ENCODE results near the gene NOL12.

GRCh38 chr22:37679670-37680069 is 6.5 kb upstream of the NOL12 start:
- TF ChIP-seq RAD21 (conservative IDR thresholded peaks at IDR 0.05) (no peak), POLR2AphosphoS5 (IDR thresholded peaks at IDR 0.05) (no peak), EZH2 (IDR thresholded peaks at IDR 0.05; ENCODE audit: borderline replicate concordance, insufficient read depth, low read length, poor library complexity, severe bottlenecking) (no peak), EP300 (conservative IDR thresholded peaks at IDR 0.05; ENCODE audit: poor library complexity, severe bottlenecking) (no peak), TAF1 (IDR thresholded peaks at IDR 0.05; ENCODE audit: low read depth) (no peak), MXI1 (conservative IDR thresholded peaks at IDR 0.05; ENCODE audit: poor library complexity, severe bottlenecking) (no peak), SMC3 (conservative IDR thresholded peaks at IDR 0.05; ENCODE audit: poor library complexity) (no peak), REST (IDR thresholded peaks at IDR 0.05; ENCODE audit: borderline replicate concordance) (no peak)
- TF ChIP-seq, protein P1, sequence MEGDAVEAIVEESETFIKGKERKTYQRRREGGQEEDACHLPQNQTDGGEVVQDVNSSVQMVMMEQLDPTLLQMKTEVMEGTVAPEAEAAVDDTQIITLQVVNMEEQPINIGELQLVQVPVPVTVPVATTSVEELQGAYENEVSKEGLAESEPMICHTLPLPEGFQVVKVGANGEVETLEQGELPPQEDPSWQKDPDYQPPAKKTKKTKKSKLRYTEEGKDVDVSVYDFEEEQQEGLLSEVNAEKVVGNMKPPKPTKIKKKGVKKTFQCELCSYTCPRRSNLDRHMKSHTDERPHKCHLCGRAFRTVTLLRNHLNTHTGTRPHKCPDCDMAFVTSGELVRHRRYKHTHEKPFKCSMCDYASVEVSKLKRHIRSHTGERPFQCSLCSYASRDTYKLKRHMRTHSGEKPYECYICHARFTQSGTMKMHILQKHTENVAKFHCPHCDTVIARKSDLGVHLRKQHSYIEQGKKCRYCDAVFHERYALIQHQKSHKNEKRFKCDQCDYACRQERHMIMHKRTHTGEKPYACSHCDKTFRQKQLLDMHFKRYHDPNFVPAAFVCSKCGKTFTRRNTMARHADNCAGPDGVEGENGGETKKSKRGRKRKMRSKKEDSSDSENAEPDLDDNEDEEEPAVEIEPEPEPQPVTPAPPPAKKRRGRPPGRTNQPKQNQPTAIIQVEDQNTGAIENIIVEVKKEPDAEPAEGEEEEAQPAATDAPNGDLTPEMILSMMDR (IDR thresholded peaks at IDR 0.05; ENCODE audit: poor library complexity, severe bottlenecking): no peak
